ENCODE data around the gene CALCA. TPM values are rescaled to one million over a fixed set of nuclear protein-coding genes. Genes with fewer than 3 reads are reported as not detected.
A peak's percentile ranks its signal among the peaks of the same experiment; 100 is the strongest.

Gene CALCA
- total RNA-seq = 1 to 10 TPM in 1 of 6 donors, under 1 TPM in 1, not detected in 4; 0.61 to 1.4 TPM

DNA sequence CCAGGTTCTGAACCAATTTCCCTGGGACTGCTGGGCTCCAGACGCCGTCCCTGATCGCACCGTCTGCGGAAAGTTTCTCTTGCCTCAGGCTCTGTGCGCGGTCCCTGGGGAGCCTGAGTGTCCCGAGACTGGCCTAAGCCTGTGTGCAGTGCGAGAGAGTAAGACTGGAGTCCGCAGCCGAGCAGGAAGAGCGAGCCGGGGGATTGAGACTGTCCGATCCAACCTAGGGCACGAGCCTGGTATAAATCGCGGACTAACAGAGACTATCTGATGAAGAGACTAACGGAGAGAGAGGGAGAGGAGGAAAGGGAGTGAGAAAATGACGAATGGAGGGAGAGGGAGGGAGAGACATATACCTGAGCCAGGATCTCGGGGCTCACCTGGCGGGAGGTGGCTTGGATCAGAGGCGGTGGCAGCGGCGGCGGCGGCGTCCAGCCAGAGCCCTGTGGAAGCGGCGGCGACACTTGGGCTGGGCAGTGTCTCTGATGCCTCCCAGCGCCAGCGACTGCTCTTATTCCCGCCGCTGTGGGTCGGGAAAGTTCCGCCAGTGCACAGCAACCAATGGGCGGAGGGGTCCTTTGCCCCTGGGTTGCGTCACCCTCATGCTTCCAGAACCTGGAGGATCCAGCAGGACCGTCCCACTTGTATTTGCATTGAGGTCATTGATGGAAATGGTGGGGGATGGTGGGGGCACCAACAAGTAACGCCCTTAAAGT, at the start of gene CALCA:
Gene CALCA (minus strand): TSS at position 487 of the 716 bp plus-strand sequence. CDS start 1,159 bp downstream, outside the sequence.
- no peak within 1 kb of the TSS for H3K27ac ChIP-seq
- H3K36me3 ChIP-seq = no peaks in the 10 kb centered on the region
- TF ChIP-seq CTCF (IDR thresholded peaks at IDR 0.05) = no peak
- no peak for TF ChIP-seq EP300 (IDR thresholded peaks at IDR 0.05)
- TF ChIP-seq POLR2A (IDR thresholded peaks at IDR 0.05) = no peak
- TF ChIP-seq POLR2AphosphoS5 (IDR thresholded peaks at IDR 0.05) = no peak
- peak within 1 kb of the TSS in 1 of 4 donors; percentile 12 for H3K4me3 ChIP-seq
- ATAC-seq (ENCODE audit: low FRiP score in 2 of 2) = no peak
- WGBS, 2 donors = 6 to 10% methylated on average over 30 to 40 of the region's 40 CpGs
- DNase-seq = peak in 1 of 2 donors; percentile 78
- H3K4me1 ChIP-seq = peaks cover 21 to 37% (median 29%) of the 10 kb centered on the region in 4 donors
- H3K9me3 ChIP-seq = no peaks in the 10 kb centered on the region
- H3K27me3 ChIP-seq = peaks cover 0 to 45% (median 16%) of the 10 kb centered on the region in 4 donors

DNA sequence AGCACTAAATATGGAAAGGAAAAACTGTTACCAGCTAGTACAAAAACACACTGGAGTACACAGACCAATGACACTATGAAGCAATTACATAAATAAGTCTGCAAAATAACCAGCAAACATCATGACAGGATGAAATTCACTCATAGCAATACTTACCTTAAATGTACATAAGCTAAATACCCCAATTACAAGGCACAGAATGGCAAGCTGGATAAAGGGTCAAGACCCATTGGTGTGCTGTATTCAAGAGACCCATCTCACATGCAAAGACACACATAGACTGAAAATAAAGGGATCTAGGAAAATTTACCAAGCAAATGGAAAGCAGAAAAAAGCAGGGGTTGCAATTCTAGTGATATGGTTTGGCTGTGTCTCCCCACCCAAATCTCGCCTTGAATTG, 44.0 kb upstream of the CALCA start:
- Histone ChIP-seq H3K36me3 (no peaks in the 10 kb centered on the region), H3K27ac (no peak overlapping the region), H3K9me3 (peaks cover 0 to 15% (median 11%) of the 10 kb centered on the region in 4 donors), H3K4me3 (no peak overlapping the region), H3K4me1 (no peaks in the 10 kb centered on the region), H3K27me3 (no peaks in the 10 kb centered on the region)
- DNase-seq = no peak
- WGBS, 2 donors = 89 to 100% methylated on average over 1 of the region's 1 CpG
- ATAC-seq (ENCODE audit: low FRiP score in 2 of 2) = no peak
- TF ChIP-seq CTCF (IDR thresholded peaks at IDR 0.05) (no peak), POLR2A (IDR thresholded peaks at IDR 0.05) (no peak), POLR2AphosphoS5 (IDR thresholded peaks at IDR 0.05) (no peak), EP300 (IDR thresholded peaks at IDR 0.05) (no peak)

DNA sequence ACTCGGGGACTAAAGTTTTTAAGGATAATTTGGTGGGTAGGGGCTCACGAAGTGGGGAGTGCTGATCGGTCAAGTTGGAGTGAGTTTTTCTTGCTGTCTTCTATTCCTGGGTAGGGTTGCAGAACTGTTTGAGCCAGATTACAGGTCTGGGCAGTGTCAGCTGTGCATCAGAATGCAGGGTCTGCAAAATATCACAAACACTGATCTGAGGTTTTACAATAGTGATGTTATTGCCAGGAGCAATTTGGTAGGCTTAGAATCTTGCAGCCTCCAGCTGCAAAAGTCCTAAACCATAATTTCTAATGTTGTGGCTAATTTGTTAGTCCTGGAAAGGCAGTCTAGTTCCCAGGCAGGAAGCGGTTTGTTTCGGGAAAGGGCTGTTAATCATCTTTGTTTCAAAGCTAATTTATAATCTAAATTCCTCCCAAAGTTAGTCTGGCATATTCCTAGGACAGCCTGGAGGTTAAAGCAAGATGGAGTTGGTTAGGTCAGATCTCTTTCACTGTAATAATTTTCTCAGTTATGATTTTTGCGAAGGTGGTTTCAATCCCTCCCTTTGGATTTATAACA, 39.7 kb upstream of the CALCA start:
- ATAC-seq (ENCODE audit: low FRiP score in 2 of 2) = no peak
- H3K9me3 ChIP-seq = peaks cover 0 to 13% (median 8%) of the 10 kb centered on the region in 4 donors
- no peaks in the 10 kb centered on the region for H3K27me3 ChIP-seq
- 48 to 49% methylated on average over 6 of the region's 6 CpGs for WGBS, 2 donors
- H3K4me1 ChIP-seq = no peaks in the 10 kb centered on the region
- DNase-seq = no peak
- H3K36me3 ChIP-seq = no peaks in the 10 kb centered on the region
- H3K27ac ChIP-seq = no peak overlapping the region
- TF ChIP-seq CTCF (IDR thresholded peaks at IDR 0.05) (no peak), POLR2AphosphoS5 (IDR thresholded peaks at IDR 0.05) (no peak), POLR2A (IDR thresholded peaks at IDR 0.05) (no peak), EP300 (IDR thresholded peaks at IDR 0.05) (no peak)
- H3K4me3 ChIP-seq = no peak overlapping the region

DNA sequence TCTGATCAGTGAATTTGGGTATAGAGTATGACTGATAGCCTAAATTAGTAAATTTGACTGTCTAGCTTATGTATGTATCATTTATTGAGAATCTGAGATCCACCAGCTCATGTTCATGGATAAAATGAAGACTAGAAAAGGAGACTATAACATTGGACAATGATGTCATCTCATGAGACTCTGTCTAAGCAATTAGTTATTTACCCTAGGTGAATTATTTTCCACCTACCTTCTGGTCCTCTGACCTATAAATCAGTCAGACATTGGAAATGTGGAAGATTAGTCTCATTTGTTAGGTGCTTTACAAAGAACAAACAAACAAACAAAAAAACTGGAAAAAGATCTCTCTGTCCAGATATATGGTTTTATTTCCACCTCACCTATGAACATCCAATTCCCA, 38.7 kb upstream of the CALCA start:
- Histone ChIP-seq H3K4me3 (no peak overlapping the region), H3K36me3 (no peaks in the 10 kb centered on the region), H3K4me1 (no peaks in the 10 kb centered on the region), H3K27me3 (no peaks in the 10 kb centered on the region), H3K9me3 (peaks cover 0 to 3% (median 0%) of the 10 kb centered on the region in 4 donors), H3K27ac (no peak overlapping the region)
- DNase-seq = no peak
- TF ChIP-seq POLR2AphosphoS5 (IDR thresholded peaks at IDR 0.05) (no peak), CTCF (IDR thresholded peaks at IDR 0.05) (no peak), POLR2A (IDR thresholded peaks at IDR 0.05) (no peak), EP300 (IDR thresholded peaks at IDR 0.05) (no peak)
- no peak for ATAC-seq (ENCODE audit: low FRiP score in 2 of 2)

All from upper lobe of left lung (tissue), 6 donors.